ENCODE measurements around the gene RXFP2.

RXFP2 gene

DNA sequence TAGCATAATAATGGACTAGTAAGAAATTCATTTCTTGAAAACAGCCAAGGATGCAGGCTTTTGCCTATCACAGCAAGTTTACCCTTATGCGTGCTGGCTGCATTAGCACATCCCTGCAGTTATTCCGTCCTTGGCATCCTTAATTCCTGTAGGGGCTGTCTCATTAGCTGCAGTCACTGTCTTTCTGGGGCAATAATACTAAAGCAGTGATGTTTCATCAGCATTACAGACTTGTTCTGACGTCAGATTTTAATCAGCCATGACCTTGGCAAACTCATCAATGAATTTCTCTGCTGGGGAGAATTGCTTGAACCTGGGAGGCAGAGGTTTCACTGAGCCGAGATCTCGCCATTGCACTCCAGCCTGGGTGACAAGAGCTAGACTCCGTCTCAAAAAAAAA, 103.7 kb downstream of the RXFP2 start:
- no peak overlapping the region for H3K4me3 ChIP-seq (ENCODE audit: low read depth, low read length)
- TF ChIP-seq CTCF (IDR thresholded peaks at IDR 0.05; ENCODE audit: low read depth, low read length): no peak

- no peak for TF ChIP-seq CTCF (IDR thresholded peaks at IDR 0.05; ENCODE audit: low read depth, low read length)
- peak overlapping the region; percentile 60 for H3K4me3 ChIP-seq (ENCODE audit: low read depth, low read length)
These were observed 107.0 kb downstream of the RXFP2 start for GRCh38 chr13:31846182-31846938.

DNA sequence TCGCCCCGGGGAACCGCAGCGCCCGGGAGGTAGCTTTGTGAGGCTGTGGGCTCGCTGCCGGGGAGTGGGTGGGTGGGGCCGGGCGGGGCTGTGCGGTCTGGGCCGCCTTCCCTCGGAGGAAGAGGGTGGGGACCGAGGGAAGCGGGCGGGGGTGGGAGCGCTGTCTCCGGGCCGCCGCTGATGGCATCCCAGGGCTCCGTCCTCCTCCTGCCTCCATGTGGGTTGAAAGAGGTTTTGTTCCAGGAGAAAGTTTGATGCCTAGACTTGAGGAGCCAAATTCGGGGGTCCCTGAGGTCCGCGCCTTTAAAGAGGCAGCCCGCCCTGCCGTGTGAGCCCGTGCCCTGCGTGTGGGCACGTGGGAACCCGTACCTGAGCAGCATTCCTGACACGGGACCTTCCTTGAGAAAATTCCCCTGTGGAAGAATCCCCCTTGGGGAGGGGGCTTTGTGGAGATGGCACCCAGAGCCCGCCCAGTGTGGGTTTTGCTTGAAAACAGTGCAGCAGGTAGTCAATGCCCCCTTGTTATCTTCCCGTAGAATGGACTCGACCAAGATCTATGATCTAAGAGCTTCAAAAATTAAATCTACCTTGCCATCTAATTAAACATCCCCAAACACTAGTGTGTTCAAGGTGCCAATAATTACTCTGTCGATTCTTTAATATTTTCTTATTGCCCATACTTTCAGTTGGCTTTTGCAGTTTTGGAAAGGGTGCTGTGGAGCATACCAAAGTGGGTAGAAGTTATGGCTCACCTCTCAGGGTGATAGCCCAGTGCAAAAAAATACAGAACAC, 107.8 kb downstream of the RXFP2 start:
- TF ChIP-seq CTCF (IDR thresholded peaks at IDR 0.05; ENCODE audit: low read depth, low read length): no peak
- H3K4me3 ChIP-seq (ENCODE audit: low read depth, low read length): peak overlapping the region; percentile 60

- no peak for TF ChIP-seq CTCF (IDR thresholded peaks at IDR 0.05; ENCODE audit: low read depth, low read length)
These were observed 109.3 kb downstream of the RXFP2 start for GRCh38 chr13:31848621-31849020.

DNA sequence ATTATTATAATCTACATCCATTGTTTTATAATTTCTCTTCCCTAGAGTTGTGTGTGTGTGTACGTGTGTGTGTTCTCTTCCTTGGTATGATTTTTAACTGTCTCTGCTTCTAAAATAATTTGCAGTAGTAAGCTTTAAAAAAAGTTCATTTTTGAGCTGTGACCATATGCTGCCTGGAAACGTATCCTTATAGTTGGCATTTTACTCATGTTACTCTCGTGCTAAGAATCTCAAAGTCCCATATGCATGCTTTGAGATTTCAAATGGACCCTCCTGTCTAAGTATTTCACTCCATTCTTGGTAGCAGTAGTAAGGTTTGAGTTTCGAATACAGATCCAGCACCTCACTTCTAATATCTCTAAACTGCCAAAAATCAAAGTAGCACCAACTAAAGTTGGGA, 109.9 kb downstream of the RXFP2 start:
- no peak overlapping the region for H3K4me3 ChIP-seq (ENCODE audit: low read depth, low read length)
- TF ChIP-seq CTCF (IDR thresholded peaks at IDR 0.05; ENCODE audit: low read depth, low read length): no peak

More at GRCh38 chr13:31848621-31849020, 109.3 kb downstream of the RXFP2 start:
- no peak overlapping the region for H3K4me3 ChIP-seq (ENCODE audit: low read depth, low read length)

DNA sequence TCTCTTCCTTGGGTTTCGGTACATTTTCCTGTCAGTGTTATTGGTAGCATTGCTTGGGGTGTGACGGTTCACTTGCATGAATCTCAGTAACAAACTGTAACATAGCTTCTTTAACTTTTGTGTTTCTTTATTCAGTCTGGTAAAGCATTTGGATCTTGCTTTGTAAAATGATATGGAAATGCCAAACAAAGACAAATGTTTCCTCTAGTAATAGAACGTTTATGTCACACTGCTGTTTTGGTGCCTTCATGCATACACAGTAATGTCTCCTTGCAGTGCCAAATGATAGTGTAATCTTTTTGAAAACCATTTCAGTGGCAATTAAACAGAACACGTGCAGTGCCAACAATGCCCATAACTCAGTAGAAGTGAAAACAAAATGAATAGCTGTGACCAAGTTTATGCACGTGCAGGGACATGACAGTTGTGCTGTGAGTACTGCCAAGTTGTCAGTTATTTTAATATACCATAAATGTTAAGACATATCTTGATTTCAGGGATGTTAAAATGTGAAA, 110.8 kb downstream of the RXFP2 start:
- no peak for TF ChIP-seq CTCF (IDR thresholded peaks at IDR 0.05; ENCODE audit: low read depth, low read length)
- no peak overlapping the region for H3K4me3 ChIP-seq (ENCODE audit: low read depth, low read length)

DNA sequence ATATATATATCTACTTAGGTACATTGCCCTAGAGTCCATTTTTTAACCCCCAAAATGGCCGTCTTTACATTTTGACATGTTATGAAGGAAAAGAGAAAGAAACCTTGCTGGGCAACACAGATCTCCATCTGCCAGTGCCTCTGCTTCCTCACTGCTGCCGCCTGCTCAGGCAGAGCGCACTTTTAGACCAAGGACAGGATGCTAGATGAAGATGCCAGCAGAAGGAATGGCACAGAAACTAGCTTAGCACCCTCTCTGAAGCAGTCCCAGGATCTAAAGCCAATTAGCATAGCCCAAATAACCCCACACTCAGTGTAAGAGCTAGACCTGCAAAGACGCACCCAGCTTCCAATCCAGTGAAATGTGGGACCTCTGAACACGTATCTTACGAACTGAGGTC, 111.9 kb downstream of the RXFP2 start:
- no peak overlapping the region for H3K4me3 ChIP-seq (ENCODE audit: low read depth, low read length)
- TF ChIP-seq CTCF (IDR thresholded peaks at IDR 0.05; ENCODE audit: low read depth, low read length): no peak

All from WI38 (cell line).